CD4-positive, CD25-positive, alpha-beta regulatory T cell (primary cell): ENCODE data around the gene PLEKHG4B. TPM values are rescaled to one million over a fixed set of nuclear protein-coding genes. Genes with fewer than 3 reads are reported as not detected.

Source experiments
- ATAC-seq, 2 donors: fragments of 150-1000 bp; cut with Tn5 transposase; one replicate each; pipeline ENCODE4 v1.10.0; 2021; ENCODE audit warnings: low read depth in 2 of 2, moderate number of reproducible peaks in 2 of 2, moderate library complexity in 1 of 2
- DNase-seq, 3 donors: peaks; one replicate each; pipeline versions ENCODE4 v3.0.0 to v3.0.0-alpha.2; 2012 to 2022; ENCODE audit warnings: mixed read lengths in 1 of 3
- H3K27ac ChIP-seq: one replicate; pipeline ENCODE4 v1.7.0; 2013; ENCODE audit warnings: mild to moderate bottlenecking, low read length; ENCODE audit not compliant: insufficient read depth, poor library complexity, severe bottlenecking
- H3K27me3 ChIP-seq: one replicate; pipeline ENCODE4 v1.7.0; 2013; ENCODE audit warnings: low read length; ENCODE audit not compliant: control insufficient read depth, insufficient read depth
- H3K36me3 ChIP-seq: one replicate; pipeline ENCODE4 v1.7.0; 2013; ENCODE audit warnings: mild to moderate bottlenecking, low read length, moderate library complexity; ENCODE audit not compliant: control insufficient read depth, insufficient read depth
- H3K4me1 ChIP-seq: 2 replicates; pipeline ENCODE4 v1.7.0; 2013; ENCODE audit warnings: mild to moderate bottlenecking, low read length; ENCODE audit not compliant: insufficient read depth, control insufficient read depth, poor library complexity, severe bottlenecking
- H3K4me3 ChIP-seq: one replicate; pipeline ENCODE4 v1.7.0; 2013; ENCODE audit warnings: low read depth, mild to moderate bottlenecking, low read length, moderate library complexity
- H3K9me3 ChIP-seq, 2 experiments: 1 replicate in 1 of 2; 2 replicates in 1 of 2; pipeline ENCODE4 v1.7.0; 2013; ENCODE audit warnings: low read length in 2 of 2, mild to moderate bottlenecking in 1 of 2, moderate library complexity in 1 of 2; ENCODE audit not compliant: control insufficient read depth in 2 of 2
- H3K27ac Mint-ChIP-seq, 3 donors: one replicate each; pipeline ENCODE4 v1.8.0; 2020 to 2022; ENCODE audit warnings: mild to moderate bottlenecking in 3 of 3, mixed read lengths in 3 of 3, moderate library complexity in 2 of 3
- H3K27me3 Mint-ChIP-seq: one replicate; pipeline ENCODE4 v1.8.0; 2022; ENCODE audit warnings: mild to moderate bottlenecking, mixed read lengths
- H3K36me3 Mint-ChIP-seq: one replicate; pipeline ENCODE4 v1.8.0; 2020; ENCODE audit warnings: mixed read lengths
- H3K4me1 Mint-ChIP-seq, 4 donors: one replicate each; pipeline ENCODE4 v1.8.0; 2020 to 2022; ENCODE audit warnings: mixed read lengths in 4 of 4, mild to moderate bottlenecking in 1 of 4
- H3K4me3 Mint-ChIP-seq, 4 donors: one replicate each; pipeline ENCODE4 v1.8.0; 2020 to 2022; ENCODE audit warnings: mild to moderate bottlenecking in 4 of 4, mixed read lengths in 4 of 4, moderate library complexity in 3 of 4
- H3K9me3 Mint-ChIP-seq, 7 donors: one replicate each; pipeline ENCODE4 v1.8.0; 2020 to 2022; ENCODE audit warnings: mixed read lengths in 7 of 7, mild to moderate bottlenecking in 3 of 7, moderate library complexity in 2 of 7
- polyA plus RNA-seq, 4 donors: library from polyadenylated mRNA; unstranded; fragments of 300-500 nt; fragmentation: Illumina TruSeq; gene quantifications; one replicate each; pipeline ENCODE4 v1.2.3, GENCODE V29; 2021
- total RNA-seq: library from RNA; stranded (reverse); gene quantifications from one replicate; pipeline ENCODE4 v1.2.3, GENCODE V29; 2022

Gene PLEKHG4B
- total and polyA plus RNA-seq, 5 donors from 2014 or later = not detected

DNA sequence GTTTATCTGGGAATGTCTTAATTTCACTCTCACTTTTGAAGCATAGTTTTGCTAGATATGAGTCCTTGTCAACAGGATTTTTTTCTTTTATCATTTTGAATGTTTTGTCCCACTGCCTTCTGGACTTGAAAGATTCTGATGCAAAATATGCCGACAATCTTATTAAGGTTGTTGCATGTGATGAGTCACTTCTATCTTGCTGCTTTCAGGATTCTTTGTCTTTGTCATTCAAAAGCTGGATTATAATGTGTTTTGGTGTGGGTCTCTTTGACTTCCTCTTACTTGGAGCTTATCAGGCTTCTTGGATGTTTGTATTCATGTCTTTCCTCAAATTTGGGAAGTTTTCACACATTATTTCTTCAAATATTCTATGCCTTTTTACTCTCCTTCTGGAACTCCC lies 33.8 kb downstream of the PLEKHG4B start:
- peaks cover 2% of the 10 kb centered on the region for H3K27me3 ChIP-seq
- Mint-ChIP-seq H3K27ac (no peak overlapping the region), H3K36me3 (no peaks in the 10 kb centered on the region), H3K4me1 (no peaks in the 10 kb centered on the region), H3K9me3 (peaks cover 4 to 15% (median 12%) of the 10 kb centered on the region in 7 donors), H3K4me3 (no peak overlapping the region), H3K27me3 (peaks cover 17% of the 10 kb centered on the region)
- peaks cover 14 to 17% of the 10 kb centered on the region in 2 experiments for H3K9me3 ChIP-seq
- no peak overlapping the region for H3K27ac ChIP-seq
- DNase-seq (no peak), ATAC-seq (no peak)
- H3K4me1 ChIP-seq = no peaks in the 10 kb centered on the region
- no peak overlapping the region for H3K4me3 ChIP-seq
- no peaks in the 10 kb centered on the region for H3K36me3 ChIP-seq

DNA sequence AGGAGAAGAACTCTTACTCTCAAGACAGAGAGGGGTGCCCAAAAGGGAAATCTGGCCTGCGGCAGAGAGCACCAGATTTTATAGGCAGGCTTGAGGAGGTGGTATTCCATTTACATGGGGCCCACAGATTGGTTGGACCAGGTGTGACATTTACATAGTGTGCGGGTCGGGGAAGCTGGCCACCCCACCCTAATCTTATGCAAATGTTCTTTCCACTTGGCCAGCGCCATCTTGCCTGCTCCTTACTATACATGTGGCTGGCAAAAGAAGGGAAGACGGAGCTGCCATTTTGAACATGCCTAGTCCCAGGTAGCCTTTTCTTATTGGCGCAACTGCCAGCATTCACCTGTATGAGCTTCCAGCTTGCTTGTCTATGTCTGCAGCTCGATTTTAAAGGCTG lies 34.8 kb downstream of the PLEKHG4B start:
- Histone ChIP-seq H3K4me1 (no peaks in the 10 kb centered on the region), H3K27me3 (peaks cover 2% of the 10 kb centered on the region), H3K4me3 (no peak overlapping the region), H3K9me3 (peaks cover 10 to 11% of the 10 kb centered on the region in 2 experiments), H3K36me3 (no peaks in the 10 kb centered on the region), H3K27ac (no peak overlapping the region)
- no peak for DNase-seq
- peaks cover 10% of the 10 kb centered on the region for H3K27me3 Mint-ChIP-seq
- H3K4me3 Mint-ChIP-seq = no peak overlapping the region
- ATAC-seq = no peak
- H3K9me3 Mint-ChIP-seq = peaks cover 4 to 15% (median 10%) of the 10 kb centered on the region in 7 donors
- H3K4me1 Mint-ChIP-seq = no peaks in the 10 kb centered on the region
- no peak overlapping the region for H3K27ac Mint-ChIP-seq
- H3K36me3 Mint-ChIP-seq = no peaks in the 10 kb centered on the region

DNA sequence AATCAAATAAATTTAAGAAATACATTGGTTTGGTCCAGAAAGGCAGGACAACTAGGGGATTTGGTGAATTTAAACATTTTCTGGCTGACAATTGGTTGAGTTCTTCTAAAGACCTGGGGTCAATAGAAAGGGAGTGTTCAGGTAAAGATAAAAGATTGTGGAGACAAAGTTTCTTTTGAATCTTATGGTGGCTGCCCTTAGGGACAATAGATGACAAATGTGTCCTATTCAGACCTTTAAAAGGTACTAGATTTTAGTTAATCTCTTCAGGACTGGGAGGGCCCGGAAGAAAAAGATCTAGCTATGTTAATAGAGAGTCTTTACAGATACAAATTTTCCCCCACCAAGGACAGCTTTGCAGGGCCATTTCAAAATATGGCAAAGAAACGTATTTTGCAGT lies 35.9 kb downstream of the PLEKHG4B start:
- Histone ChIP-seq H3K27me3 (peaks cover 2% of the 10 kb centered on the region), H3K9me3 (peaks cover 10 to 11% of the 10 kb centered on the region in 2 experiments), H3K27ac (no peak overlapping the region), H3K36me3 (no peaks in the 10 kb centered on the region), H3K4me3 (no peak overlapping the region), H3K4me1 (no peaks in the 10 kb centered on the region)
- H3K36me3 Mint-ChIP-seq = no peaks in the 10 kb centered on the region
- H3K4me3 Mint-ChIP-seq = no peak overlapping the region
- peaks cover 17% of the 10 kb centered on the region for H3K27me3 Mint-ChIP-seq
- ATAC-seq = no peak
- DNase-seq = no peak
- peaks cover 4 to 15% (median 10%) of the 10 kb centered on the region in 7 donors for H3K9me3 Mint-ChIP-seq
- no peak overlapping the region for H3K27ac Mint-ChIP-seq
- H3K4me1 Mint-ChIP-seq = no peaks in the 10 kb centered on the region

DNA sequence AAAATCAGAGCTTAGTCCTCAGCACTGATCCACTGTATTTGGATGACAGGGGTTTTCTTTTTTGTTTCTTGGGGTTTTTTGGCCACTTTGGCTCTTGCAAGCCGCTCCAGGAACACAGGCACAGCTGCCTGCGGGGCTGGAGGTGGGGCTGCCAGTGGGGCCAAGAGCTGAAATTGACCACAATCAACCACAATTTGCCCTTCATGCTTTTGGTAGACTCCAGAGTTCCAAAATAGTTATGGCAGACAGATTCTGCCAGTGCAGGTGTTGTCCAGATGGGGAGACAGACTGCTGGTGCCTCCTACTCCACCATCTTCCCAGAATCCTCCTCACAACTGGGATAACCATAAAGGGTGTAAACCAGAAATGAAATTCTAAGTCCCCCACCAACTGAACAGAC lies 36.5 kb downstream of the PLEKHG4B start:
- H3K27me3 Mint-ChIP-seq = peaks cover 21% of the 10 kb centered on the region
- no peaks in the 10 kb centered on the region for H3K36me3 ChIP-seq
- H3K4me3 Mint-ChIP-seq = no peak overlapping the region
- peaks cover 2% of the 10 kb centered on the region for H3K27me3 ChIP-seq
- no peak overlapping the region for H3K4me3 ChIP-seq
- no peak for DNase-seq
- no peaks in the 10 kb centered on the region for H3K4me1 Mint-ChIP-seq
- H3K4me1 ChIP-seq = no peaks in the 10 kb centered on the region
- no peak for ATAC-seq
- no peaks in the 10 kb centered on the region for H3K36me3 Mint-ChIP-seq
- H3K9me3 ChIP-seq = peaks cover 10 to 11% of the 10 kb centered on the region in 2 experiments
- H3K9me3 Mint-ChIP-seq = peaks cover 4 to 15% (median 10%) of the 10 kb centered on the region in 7 donors
- no peak overlapping the region for H3K27ac Mint-ChIP-seq
- no peak overlapping the region for H3K27ac ChIP-seq

DNA sequence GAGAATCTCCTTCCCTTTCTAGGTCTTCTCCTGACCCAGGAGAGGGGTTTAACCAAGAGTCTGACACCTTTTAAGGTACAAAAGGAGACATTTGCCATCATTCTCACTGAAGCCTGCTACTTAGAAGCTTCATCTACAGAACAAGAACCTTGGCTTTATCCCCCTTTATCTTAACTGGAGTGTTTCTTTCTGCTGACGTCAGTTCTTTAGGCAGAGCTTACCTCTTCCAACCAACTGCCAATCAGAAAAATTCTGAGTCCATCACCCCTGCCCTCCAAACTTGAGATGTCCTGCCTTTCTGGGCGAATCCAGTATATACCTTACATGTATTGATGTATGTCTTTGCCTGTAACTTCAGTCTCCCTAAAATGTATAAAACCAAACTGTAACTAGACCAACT lies 37.2 kb downstream of the PLEKHG4B start:
- Mint-ChIP-seq H3K27me3 (peaks cover 21% of the 10 kb centered on the region), H3K4me1 (no peaks in the 10 kb centered on the region)
- no peak for ATAC-seq

DNA sequence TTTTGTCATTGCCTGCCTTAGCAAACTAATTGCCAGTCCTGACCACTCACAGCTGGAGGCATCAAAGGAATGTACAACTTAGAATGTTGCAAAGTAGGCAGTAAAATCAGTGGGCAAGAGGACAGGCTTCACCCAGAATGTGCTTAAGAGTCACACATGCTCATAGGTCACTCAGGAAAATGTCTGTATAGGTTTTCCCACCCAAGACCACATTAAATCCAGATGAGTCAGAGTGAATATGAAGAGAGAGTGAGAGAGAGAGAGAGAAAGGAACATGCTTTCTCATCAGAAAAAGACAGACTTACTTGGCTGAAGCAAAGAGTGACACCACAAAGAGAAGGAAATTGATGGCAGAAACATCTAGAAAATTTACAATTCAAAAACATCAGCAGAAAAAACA lies 37.9 kb downstream of the PLEKHG4B start:
- Histone ChIP-seq H3K4me3 (no peak overlapping the region), H3K9me3 (peaks cover 10 to 11% of the 10 kb centered on the region in 2 experiments), H3K36me3 (no peaks in the 10 kb centered on the region), H3K27ac (no peak overlapping the region), H3K27me3 (peaks cover 2% of the 10 kb centered on the region), H3K4me1 (no peaks in the 10 kb centered on the region)
- no peaks in the 10 kb centered on the region for H3K4me1 Mint-ChIP-seq
- peaks cover 21% of the 10 kb centered on the region for H3K27me3 Mint-ChIP-seq
- no peak overlapping the region for H3K27ac Mint-ChIP-seq
- ATAC-seq (no peak), DNase-seq (no peak)
- no peaks in the 10 kb centered on the region for H3K36me3 Mint-ChIP-seq
- H3K4me3 Mint-ChIP-seq = no peak overlapping the region
- H3K9me3 Mint-ChIP-seq = peaks cover 1 to 11% (median 10%) of the 10 kb centered on the region in 7 donors

More for the DNA sequence above, 37.2 kb downstream of the PLEKHG4B start:
- H3K9me3 ChIP-seq = peaks cover 10 to 11% of the 10 kb centered on the region in 2 experiments
- peaks cover 2% of the 10 kb centered on the region for H3K27me3 ChIP-seq
- no peaks in the 10 kb centered on the region for H3K36me3 ChIP-seq
- no peaks in the 10 kb centered on the region for H3K36me3 Mint-ChIP-seq
- H3K4me3 Mint-ChIP-seq = no peak overlapping the region
- H3K27ac Mint-ChIP-seq = no peak overlapping the region
- peaks cover 1 to 13% (median 10%) of the 10 kb centered on the region in 7 donors for H3K9me3 Mint-ChIP-seq
- no peak for DNase-seq
- no peak overlapping the region for H3K4me3 ChIP-seq
- H3K4me1 ChIP-seq = no peaks in the 10 kb centered on the region
- H3K27ac ChIP-seq = no peak overlapping the region

DNA sequence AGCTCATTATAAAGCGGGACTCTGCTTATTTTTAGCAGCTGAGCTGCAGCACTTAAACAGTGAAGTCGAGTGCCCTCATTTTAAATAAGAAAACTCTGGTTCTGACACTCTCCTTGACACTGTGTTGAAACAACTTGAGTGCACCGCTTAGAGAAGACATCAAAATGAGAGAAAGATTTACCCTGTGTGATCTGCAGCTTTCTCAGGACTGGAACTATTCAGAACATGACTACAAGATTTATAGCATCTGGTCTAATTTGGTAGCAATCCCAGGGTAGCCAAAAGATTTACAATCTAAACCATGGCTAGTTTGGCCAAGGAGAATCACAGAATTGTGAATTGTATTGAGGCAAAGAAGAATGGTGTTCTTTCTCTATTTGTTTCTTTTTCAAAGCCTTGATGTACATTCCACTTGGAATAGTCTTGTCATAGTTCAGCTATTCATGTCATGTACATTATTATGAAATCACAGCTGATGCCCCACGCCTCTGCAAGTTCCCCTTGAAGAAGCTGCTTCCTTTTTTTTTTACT lies 38.7 kb downstream of the PLEKHG4B start:
- no peak overlapping the region for H3K27ac Mint-ChIP-seq
- H3K27me3 ChIP-seq = peaks cover 2% of the 10 kb centered on the region
- H3K36me3 ChIP-seq = no peaks in the 10 kb centered on the region
- H3K4me3 ChIP-seq = no peak overlapping the region
- no peak overlapping the region for H3K27ac ChIP-seq
- H3K4me3 Mint-ChIP-seq = no peak overlapping the region
- ATAC-seq (no peak), DNase-seq (no peak)
- no peaks in the 10 kb centered on the region for H3K4me1 ChIP-seq
- peaks cover 1 to 11% (median 8%) of the 10 kb centered on the region in 7 donors for H3K9me3 Mint-ChIP-seq
- H3K9me3 ChIP-seq = peaks cover 9% of the 10 kb centered on the region in 2 experiments
- no peaks in the 10 kb centered on the region for H3K36me3 Mint-ChIP-seq
- H3K27me3 Mint-ChIP-seq = peaks cover 21% of the 10 kb centered on the region
- H3K4me1 Mint-ChIP-seq = no peaks in the 10 kb centered on the region

DNA sequence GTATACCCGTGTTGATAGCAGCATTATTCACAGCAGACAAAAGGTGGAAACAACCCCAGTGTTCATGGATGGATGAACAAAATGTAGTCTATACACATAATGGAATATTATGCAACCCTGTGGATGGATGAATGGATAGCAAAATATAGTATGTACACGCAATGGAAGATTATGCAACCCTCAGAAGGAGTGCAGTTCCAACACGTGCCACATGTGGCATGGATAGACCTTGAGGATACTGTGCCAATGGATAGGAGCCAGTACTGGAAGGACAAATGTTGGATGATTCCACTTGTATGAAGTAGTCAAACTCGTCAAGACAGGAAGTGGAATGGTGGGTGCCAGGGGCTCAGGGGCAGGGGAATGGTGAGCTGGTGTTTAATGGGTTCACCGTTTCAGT lies 44.9 kb downstream of the PLEKHG4B start:
- Mint-ChIP-seq H3K4me1 (no peaks in the 10 kb centered on the region), H3K36me3 (no peaks in the 10 kb centered on the region), H3K27me3 (peaks cover 11% of the 10 kb centered on the region), H3K4me3 (no peak overlapping the region), H3K27ac (no peak overlapping the region), H3K9me3 (peaks cover 0 to 4% (median 0%) of the 10 kb centered on the region in 7 donors)
- Histone ChIP-seq H3K4me3 (no peak overlapping the region), H3K27ac (no peak overlapping the region), H3K4me1 (no peaks in the 10 kb centered on the region), H3K9me3 (no peaks in the 10 kb centered on the region), H3K36me3 (no peaks in the 10 kb centered on the region), H3K27me3 (no peaks in the 10 kb centered on the region)
- DNase-seq = no peak
- no peak for ATAC-seq
